Measurements from ENCODE around the gene NOS1AP. TPM values are rescaled to one million over a fixed set of nuclear protein-coding genes. Genes with fewer than 3 reads are reported as not detected.

NOS1AP gene
- total and polyA plus RNA-seq, 2 donors (not counting 3 experiments of a cell fraction or from before 2014, with no cell fraction given), result 1.3 to 5.4 TPM

- Histone ChIP-seq H3K4me3 (replicated peaks in 1 of 3; ENCODE audit: insufficient read depth in 1 of 3, low read depth in 1 of 3, low read length in 3 of 3) (no peak overlapping the region), H3K9me1 (replicated peaks; ENCODE audit: control insufficient read depth, extremely low read depth, insufficient read depth, low read length) (no peaks in the 10 kb centered on the region), H2AFZ (ENCODE audit: low read depth, low read length) (no peak overlapping the region), H3K36me3 (ENCODE audit: control insufficient read depth in 2 of 2, extremely low read depth in 1 of 2, insufficient read depth in 2 of 2, low read length in 2 of 2) (peaks cover 0 to 9% of the 10 kb centered on the region in 2 experiments), H3K9me3 (replicated peaks; ENCODE audit: control insufficient read depth, insufficient read depth, low read length) (no peaks in the 10 kb centered on the region), H3K4me2 (ENCODE audit: insufficient read depth, low read length) (no peak overlapping the region), H3K79me2 (ENCODE audit: control insufficient read depth, insufficient read depth, low read length) (no peaks in the 10 kb centered on the region), H3K4me1 (ENCODE audit: control insufficient read depth, extremely low read depth, insufficient read depth, low read length) (peaks cover 28% of the 10 kb centered on the region), H3K27me3 (ENCODE audit: control insufficient read depth in 2 of 2, insufficient read depth in 2 of 2, low read length in 2 of 2) (no peaks in the 10 kb centered on the region), H3K27ac (ENCODE audit: insufficient read depth, low read depth, low read length) (no peak overlapping the region), H3K9ac (replicated peaks; ENCODE audit: extremely low read depth, insufficient read depth, low read length) (no peak overlapping the region), H4K20me1 (replicated peaks; ENCODE audit: control insufficient read depth, extremely low read depth, insufficient read depth, low read length) (no peaks in the 10 kb centered on the region)
- no peak for FAIRE-seq
- ChIA-PET CTCF (no interaction called here), POLR2A (no interaction called here)
- dilution Hi-C loops (cut with MboI; ENCODE audit: extremely low pct_ligation_motif_present, low sequenced_read_pairs) (no loop called here), intact Hi-C loops (cut with micrococcal nuclease) (loop anchor here (5.0 kb wide), 1 partner anchor 274 kb away; no protein-coding TSS in a partner anchor)
- TF ChIP-seq FOS (IDR thresholded peaks at IDR 0.05; ENCODE audit: borderline replicate concordance, insufficient read depth, low read length), result no peak
- TF ChIP-seq POLR2A (IDR thresholded peaks at IDR 0.05; ENCODE audit: low read depth, low read length), result no peak
- no peak for TF ChIP-seq GATA2 (IDR thresholded peaks at IDR 0.05; ENCODE audit: insufficient read depth, insufficient read length, low read depth, low read length)
- no peak for TF ChIP-seq JUN (IDR thresholded peaks at IDR 0.05; ENCODE audit: borderline replicate concordance, insufficient read depth, insufficient read length, low read depth)
- no peak for TF ChIP-seq MYC (IDR thresholded peaks at IDR 0.05; ENCODE audit: low read depth, low read length)
- no peak for DNase-seq (ENCODE audit: low read depth, low spot score)
- no TSS peak for BruUV-seq (replicated peaks)
Observed at GRCh38 chr1:162353078-162353477, 283.6 kb downstream of the NOS1AP start.

DNA sequence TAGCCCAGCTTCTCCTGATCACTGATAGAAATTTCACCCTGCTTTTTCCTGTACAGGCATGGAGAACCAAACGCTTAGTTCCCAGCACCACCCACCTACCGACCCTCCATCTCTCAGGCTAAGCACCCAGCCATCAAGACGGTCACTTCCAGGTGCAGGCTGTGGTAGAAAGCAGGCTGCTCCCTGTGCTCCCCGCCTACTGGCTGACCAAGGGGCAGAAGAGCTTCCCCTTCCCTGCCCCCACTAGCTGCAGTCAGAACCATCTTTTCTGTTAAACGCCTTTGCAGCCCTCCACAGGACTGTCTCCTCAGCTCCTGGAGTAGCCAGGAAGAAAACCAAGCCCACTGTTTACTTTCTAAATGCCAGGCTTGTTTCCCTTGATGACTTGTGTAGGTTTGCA lies 284.2 kb downstream of the NOS1AP start:
- H3K9me1 ChIP-seq (replicated peaks; ENCODE audit: control insufficient read depth, extremely low read depth, insufficient read depth, low read length), result no peaks in the 10 kb centered on the region
- H3K79me2 ChIP-seq (ENCODE audit: control insufficient read depth, insufficient read depth, low read length), result no peaks in the 10 kb centered on the region
- H3K4me3 ChIP-seq (replicated peaks in 1 of 3; ENCODE audit: insufficient read depth in 1 of 3, low read depth in 1 of 3, low read length in 3 of 3), result no peak overlapping the region
- ChIA-PET POLR2A (no interaction called here), CTCF (interaction anchor here (1.8 kb wide), 1 partner anchor 13 kb away, joined by 4 read pairs; no protein-coding TSS in a partner anchor)
- intact Hi-C loops (cut with micrococcal nuclease), result loop anchor here (5.0 kb wide), 1 partner anchor 274 kb away; no protein-coding TSS in a partner anchor
- H3K9ac ChIP-seq (replicated peaks; ENCODE audit: extremely low read depth, insufficient read depth, low read length), result no peak overlapping the region
- no peak for TF ChIP-seq MAX (IDR thresholded peaks at IDR 0.05; ENCODE audit: insufficient read depth, insufficient read length)
- no peak for TF ChIP-seq JUN (IDR thresholded peaks at IDR 0.05; ENCODE audit: borderline replicate concordance, insufficient read depth, insufficient read length, low read depth)
- TF ChIP-seq MYC (IDR thresholded peaks at IDR 0.05; ENCODE audit: low read depth, low read length), result no peak
- TF ChIP-seq POLR2AphosphoS5 (IDR thresholded peaks at IDR 0.05; ENCODE audit: insufficient read depth, low read depth, low read length), result no peak
- no peak for TF ChIP-seq FOS (IDR thresholded peaks at IDR 0.05; ENCODE audit: borderline replicate concordance, insufficient read depth, low read length)
- TF ChIP-seq POLR2A (IDR thresholded peaks at IDR 0.05; ENCODE audit: low read depth, low read length), result no peak
- TF ChIP-seq CTCF (IDR thresholded peaks at IDR 0.05; ENCODE audit: extremely low read depth in 1 of 2, insufficient read depth in 1 of 2, low read depth in 1 of 2, low read length in 2 of 2), result no peak
- TF ChIP-seq EZH2 (IDR thresholded peaks at IDR 0.05; ENCODE audit: borderline replicate concordance, low read depth, low read length, severe bottlenecking), result no peak
- TF ChIP-seq GATA2 (IDR thresholded peaks at IDR 0.05; ENCODE audit: insufficient read depth, insufficient read length, low read depth, low read length), result no peak
- FAIRE-seq (no peak), DNase-seq (ENCODE audit: low read depth, low spot score) (no peak)
- H3K4me2 ChIP-seq (ENCODE audit: insufficient read depth, low read length), result no peak overlapping the region
- H3K36me3 ChIP-seq (ENCODE audit: control insufficient read depth in 2 of 2, extremely low read depth in 1 of 2, insufficient read depth in 2 of 2, low read length in 2 of 2), result peaks cover 0 to 9% of the 10 kb centered on the region in 2 experiments
- no TSS peak for BruUV-seq (replicated peaks)
- dilution Hi-C loops (cut with MboI; ENCODE audit: extremely low pct_ligation_motif_present, low sequenced_read_pairs), result no loop called here
- no peak overlapping the region for H3K27ac ChIP-seq (ENCODE audit: insufficient read depth, low read depth, low read length)
- H3K9me3 ChIP-seq (replicated peaks; ENCODE audit: control insufficient read depth, insufficient read depth, low read length), result no peaks in the 10 kb centered on the region
- no peaks in the 10 kb centered on the region for H4K20me1 ChIP-seq (replicated peaks; ENCODE audit: control insufficient read depth, extremely low read depth, insufficient read depth, low read length)
- H2AFZ ChIP-seq (ENCODE audit: low read depth, low read length), result no peak overlapping the region
- H3K4me1 ChIP-seq (ENCODE audit: control insufficient read depth, extremely low read depth, insufficient read depth, low read length), result peaks cover 28% of the 10 kb centered on the region
- H3K27me3 ChIP-seq (ENCODE audit: control insufficient read depth in 2 of 2, insufficient read depth in 2 of 2, low read length in 2 of 2), result no peaks in the 10 kb centered on the region
